C4-2B (cell line): Measurements from ENCODE around the gene UBD.

Source experiments
- ZFX ChIP-seq: fragments of 450-650 bp; IDR thresholded peaks from 2 replicates; pipeline ENCODE4 v1.6.1; 2017
- TF ChIP-seq, protein P1 (sequence below): fragments of 450-650 bp; conservative IDR thresholded peaks from 2 replicates; pipeline ENCODE4 v1.5.1; 2017; ENCODE audit warnings: mild to moderate bottlenecking

GRCh38 chr6:29509711-29510110 lies 49.8 kb downstream of the UBD start:
- TF ChIP-seq ZFX: no peak
- TF ChIP-seq, protein P1, sequence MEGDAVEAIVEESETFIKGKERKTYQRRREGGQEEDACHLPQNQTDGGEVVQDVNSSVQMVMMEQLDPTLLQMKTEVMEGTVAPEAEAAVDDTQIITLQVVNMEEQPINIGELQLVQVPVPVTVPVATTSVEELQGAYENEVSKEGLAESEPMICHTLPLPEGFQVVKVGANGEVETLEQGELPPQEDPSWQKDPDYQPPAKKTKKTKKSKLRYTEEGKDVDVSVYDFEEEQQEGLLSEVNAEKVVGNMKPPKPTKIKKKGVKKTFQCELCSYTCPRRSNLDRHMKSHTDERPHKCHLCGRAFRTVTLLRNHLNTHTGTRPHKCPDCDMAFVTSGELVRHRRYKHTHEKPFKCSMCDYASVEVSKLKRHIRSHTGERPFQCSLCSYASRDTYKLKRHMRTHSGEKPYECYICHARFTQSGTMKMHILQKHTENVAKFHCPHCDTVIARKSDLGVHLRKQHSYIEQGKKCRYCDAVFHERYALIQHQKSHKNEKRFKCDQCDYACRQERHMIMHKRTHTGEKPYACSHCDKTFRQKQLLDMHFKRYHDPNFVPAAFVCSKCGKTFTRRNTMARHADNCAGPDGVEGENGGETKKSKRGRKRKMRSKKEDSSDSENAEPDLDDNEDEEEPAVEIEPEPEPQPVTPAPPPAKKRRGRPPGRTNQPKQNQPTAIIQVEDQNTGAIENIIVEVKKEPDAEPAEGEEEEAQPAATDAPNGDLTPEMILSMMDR: no peak
